HG02840 (cell line): ENCODE results near the gene MIEF1.

Experiments
- ATAC-seq: cut with Tn5 transposase; IDR thresholded peaks from one replicate; pipeline ENCODE4 v1.9.1; 2021; ENCODE audit warnings: mild to moderate bottlenecking, moderate library complexity, moderate number of reproducible peaks; ENCODE audit not compliant: unreplicated experiment, low FRiP score

Gene MIEF1

DNA sequence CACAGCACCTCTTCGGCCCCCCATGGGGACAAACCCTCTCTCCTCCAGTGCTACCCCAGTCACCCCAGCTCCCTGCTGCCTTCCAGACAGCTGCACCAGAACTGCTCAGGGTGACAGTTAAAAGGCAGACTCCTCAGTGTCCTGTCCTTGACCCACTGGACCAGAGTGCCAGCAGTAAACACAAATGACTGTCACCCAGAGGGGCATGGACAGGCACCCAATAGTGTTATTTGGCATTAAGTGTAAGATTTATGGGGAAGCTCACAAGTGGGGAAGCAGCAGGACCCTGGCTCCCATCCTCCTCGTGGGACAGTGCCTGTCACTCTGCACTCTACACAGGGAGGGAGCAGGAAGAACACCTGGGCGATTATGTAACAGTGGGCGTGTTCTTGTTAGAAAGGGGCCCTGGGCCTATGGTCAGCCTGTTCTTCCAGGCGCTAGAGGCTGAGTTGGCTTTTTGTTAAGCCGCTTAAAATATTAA is 25.4 kb downstream of the MIEF1 start:
- no peak for ATAC-seq

DNA sequence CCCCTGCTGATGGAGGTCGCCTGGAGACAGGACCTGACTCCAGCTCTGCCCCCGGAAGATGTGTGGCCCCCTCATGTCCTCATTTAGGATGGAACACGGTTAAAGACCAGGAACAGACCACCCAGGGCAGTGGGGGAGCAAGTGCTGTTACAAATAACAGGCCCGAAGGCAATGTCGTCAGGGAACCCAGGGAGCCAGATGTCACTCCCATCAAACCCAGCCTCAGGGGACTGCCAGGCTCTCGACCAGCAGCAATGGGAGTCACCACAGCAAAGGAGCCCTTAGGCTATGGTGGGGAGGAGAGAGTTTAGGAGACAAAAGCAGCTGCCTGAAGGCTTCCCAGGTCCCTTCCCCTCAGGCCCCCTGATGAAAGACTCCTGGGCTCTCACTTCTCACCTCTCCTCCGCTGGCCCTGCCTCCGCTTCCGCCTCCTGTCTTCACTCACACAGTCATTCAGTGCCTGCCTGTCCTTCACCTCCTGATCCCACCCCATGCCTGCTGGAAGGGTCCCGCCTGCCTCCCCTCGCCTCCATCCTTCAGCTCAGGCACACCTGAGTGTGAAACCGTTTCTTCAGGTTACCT is 26.1 kb downstream of the MIEF1 start:
- ATAC-seq: no peak

DNA sequence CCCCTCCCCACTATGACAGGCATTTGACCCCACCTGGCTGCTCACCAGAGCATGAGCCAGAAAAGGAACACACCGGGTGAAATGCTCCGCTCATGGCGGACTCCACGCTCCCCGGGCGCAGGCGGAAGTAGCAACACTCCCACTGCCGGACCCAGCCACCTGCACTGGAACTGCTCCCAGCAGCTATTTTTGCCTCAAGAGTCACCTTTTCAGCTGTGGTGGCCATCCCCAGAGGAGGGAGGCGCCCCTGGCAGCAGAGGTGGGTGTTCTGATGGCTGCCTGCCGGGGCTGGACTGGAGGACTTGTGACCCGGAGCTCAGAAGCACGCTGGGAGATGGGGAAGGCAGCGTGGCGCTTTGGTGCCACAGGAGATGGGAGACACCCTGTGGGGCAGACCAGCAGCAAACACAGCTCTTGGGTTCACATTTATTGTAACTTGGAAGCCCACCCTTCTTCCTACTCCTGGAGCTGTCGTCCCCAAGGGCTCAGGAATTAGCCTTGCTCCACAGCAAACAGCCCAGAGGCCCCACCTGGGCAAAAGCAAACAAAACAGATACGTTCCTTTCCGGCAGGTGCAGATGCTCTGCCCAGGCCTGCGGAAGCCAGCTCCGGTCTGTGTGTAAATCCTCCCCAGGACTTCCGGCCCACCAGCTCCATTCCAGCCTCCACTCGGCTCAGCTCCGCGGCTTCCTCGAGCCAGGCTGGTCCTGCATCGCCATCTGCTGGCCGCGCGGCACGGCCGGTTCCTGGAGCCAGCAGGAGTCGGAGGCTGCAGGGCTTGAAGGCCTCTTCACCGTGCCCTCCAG is 26.8 kb downstream of the MIEF1 start:
- peak; percentile 31 for ATAC-seq

DNA sequence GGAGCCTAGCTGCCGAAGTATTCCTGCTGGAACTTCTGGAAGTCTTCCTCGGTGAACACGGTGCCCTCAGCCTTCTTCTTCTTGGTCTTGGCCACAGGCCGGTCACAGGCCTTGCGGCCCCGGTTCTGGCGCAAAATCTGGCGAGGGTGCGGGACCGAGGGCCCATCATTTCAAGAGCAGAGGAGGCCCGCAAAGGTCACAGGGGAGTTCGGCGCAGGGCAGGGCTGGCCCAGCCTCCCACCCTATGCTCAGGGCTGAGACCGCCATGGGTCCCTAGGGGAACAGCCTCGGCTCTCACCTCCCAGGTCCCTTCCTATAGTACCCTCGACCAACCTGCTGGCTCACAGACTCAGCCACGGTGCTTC is 27.4 kb downstream of the MIEF1 start:
- ATAC-seq: no peak

DNA sequence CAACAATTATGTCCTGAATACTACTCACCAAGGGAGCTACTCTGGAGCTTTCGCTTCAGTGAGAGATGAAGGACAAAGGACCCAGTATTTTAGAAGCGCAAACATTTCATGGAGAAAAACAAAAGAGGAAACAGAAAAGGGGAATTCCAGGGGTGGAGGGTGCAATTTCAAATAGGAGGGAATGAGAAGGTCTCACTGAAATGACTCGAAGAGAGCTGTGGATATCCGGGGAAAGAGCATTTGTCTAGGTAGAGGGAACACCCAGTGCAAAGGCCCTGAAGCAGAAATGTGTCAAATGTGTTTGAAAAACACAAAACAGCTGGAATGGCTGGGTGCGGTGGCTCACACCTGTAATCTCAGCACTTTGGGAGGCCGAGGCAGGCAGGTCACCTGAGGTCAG is 28.0 kb downstream of the MIEF1 start:
- ATAC-seq: no peak

DNA sequence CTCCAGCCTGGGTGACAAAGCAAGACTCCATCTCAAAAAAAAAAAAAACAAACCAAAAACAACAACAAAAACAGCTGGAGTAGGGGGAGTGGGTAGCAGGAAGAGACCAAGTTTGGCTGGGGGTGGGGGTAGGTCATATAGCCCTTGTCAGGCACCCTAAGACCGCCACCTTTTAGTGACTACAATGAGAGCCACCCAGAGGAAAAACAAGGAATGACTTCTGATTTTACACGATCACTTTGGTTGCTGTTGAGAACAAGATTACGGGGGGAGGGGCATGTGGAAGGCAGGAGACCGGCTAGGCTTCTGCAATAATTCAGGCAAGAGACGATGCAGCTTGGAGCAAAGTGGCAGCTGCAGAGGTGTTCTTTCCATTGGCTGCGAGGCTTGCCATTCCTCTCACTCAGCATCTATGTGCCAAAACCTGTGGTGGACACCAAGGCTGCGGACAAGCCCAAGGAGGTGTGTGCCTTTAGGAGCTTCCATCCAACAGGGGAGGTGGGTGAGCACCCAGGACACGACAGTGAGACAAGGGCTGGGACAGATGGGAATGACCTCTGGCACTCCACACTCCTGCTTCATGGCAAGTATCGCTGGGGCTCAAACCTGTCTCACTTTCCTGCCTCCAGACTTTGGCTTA is 28.7 kb downstream of the MIEF1 start:
- no peak for ATAC-seq

DNA sequence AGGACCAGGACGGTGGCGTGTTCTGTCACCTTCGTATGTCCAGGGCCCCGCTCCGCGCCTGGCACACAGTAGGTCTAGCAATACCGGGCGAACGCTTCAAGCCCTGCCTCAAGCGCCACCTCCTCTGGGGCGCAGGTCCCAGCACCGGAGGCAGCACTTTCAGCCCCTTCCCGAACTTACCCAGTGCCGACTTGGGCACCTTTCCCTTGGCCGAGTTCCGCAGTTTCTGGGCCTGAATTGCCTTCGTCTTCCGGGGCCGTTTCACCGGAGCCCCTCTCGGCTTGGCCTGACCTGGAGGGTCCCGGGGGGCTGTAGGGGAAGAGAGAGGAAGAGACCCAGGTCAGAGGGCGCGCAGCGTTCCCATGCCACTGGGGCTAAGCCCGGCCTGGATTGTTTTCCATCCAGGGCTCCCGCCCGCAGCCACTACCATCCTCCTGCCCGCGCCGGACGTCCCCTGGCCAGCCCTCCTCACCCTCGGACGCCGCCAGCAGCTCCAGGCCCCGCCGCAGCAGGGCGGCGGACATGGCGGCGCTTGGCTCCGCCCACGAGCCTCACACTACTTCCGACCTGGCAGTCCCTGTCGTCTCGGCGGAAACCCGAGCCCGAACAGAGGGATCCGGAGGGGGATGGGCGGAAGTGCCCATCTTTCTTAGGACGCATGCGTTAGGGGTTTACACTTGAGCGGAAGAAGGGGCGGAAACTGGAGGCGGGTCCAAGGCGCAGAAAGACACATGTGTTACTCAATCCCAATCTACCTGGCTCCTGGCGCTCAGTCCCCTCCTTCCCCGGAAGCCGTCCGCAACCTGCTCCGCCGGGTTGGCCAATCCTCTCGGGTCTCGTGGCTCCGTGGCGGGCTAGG is 30.4 kb downstream of the MIEF1 start, which contains the start of gene RPS19BP1:
TSS of gene RPS19BP1 (minus strand) at position 534 of the 859 bp plus-strand sequence. CDS start at position 524, 10 bp downstream.
- ATAC-seq: peak; percentile 78

DNA sequence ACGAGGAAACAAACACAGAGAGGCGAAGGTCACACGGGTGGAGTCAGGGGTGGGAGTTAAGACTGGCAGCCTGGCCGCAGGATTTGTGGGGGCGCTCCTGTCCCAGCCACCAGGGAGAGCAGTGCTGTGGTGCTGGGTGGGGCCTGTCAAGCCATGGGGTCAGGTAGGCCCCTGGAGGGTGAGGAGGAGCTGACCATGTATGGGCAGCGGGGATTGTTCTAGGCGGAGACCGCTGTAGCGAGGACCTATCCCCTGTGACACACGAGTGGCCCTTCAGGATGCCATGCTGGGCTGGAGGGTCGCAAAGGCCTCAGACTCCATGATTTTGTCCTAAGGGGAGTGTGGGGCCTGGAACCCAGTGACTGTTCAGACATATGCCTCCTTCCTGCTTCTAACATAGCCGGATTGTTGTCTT is 32.0 kb downstream of the MIEF1 start:
- ATAC-seq: no peak

DNA sequence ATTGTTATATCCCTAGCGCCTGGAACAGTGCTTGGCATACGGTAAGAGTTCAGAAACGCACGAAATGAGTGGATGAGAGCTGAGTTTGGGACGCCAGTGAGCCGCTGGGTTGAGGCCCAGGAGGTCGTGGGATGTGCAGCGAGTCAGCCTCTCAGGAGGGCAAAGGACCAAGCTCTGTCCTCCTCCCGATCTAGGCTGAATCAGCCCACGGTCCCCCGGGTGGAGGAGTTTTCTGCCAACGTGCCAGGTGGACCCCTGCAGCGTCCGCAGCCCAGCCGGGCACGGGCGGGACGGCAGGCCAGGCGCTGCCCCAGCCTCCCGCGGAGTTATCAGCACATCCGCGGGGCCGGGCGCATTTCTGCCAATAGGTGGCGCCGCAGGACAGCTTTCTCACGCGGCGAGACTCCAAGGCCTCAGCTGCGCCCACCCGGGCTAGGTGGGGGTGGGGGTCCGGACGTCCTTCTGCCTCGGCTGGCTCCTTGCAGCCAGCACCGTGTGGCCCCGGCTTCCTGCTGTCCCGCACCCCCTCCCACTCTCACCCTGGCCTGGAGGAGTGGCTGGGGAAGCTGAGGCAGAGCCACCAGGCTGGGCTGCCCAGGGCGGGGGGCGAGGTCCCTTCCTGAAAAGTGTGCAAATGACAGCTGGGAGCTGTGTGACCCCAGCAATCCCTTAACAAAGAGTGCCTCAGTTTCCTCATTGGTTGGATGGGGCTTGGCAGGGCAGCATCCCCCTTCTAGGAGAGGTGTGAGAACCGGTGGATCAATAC is 32.7 kb downstream of the MIEF1 start:
- no peak for ATAC-seq

DNA sequence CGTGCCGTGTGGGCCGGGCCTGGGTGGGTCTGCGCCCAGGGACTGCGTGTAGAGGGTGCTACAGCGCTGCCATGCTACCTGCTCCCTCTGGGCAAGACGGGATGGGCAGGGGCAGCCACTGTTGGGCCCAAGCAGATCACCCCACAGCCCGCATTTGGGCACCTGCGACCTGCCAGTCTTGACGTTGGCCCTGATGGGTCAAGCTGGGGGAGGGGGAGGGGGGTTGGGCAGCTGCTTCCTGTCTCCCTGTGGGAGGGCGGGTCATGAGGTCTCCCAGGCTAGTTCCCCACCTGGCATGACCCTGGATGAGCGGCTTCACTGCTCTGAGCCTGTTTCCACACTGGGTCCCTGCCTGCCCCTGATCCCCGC is 33.3 kb downstream of the MIEF1 start:
- no peak for ATAC-seq

DNA sequence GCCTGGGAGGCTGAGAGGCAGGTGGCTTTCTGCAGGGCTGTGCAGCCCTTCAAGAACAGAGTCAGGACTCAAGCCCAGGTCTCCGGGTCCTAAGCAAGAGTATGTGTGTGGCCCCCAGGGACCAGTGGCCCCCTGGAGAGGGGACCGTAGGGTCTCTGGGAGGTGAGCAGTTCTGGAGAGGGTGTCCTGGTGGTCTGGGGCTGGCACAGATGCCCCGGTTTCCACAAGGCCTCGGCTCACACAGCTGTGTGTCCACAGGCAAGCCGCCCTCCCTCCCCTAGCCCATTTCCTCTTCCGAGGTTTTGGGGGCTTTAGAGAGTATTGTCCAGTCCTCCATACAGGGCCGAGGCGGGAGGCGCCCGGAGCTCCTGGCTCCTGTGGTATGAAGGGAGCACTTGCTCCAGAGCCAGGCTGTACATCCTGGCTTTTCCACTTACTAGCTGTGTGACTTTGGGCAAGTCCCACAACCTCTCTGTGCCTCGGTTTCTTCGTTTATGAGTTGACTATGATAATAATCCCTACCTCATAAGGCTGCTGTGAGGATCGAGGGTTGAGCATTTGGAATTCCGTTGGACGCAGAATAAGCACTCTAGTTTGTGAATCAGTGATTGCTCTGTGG is 33.9 kb downstream of the MIEF1 start:
- no peak for ATAC-seq

DNA sequence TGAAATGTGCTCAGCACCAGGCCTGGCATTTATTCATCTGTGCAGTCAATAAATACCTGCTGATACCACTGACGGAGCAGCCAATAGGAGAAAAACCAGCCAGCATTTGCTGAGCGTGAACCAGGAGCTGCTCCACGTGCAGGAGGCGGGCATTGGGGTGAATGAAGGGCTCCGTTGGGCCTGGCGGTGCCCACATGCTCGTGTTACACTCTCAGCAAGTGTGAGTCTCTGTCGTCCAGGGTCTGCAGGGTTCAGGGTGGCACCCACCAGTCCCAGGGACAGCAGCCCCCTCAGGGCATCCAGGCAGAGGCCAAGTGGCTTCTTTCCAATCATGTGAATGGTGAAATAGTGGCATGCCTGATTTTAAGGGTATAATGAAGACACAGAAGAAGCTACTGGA is 34.6 kb downstream of the MIEF1 start:
- no peak for ATAC-seq

DNA sequence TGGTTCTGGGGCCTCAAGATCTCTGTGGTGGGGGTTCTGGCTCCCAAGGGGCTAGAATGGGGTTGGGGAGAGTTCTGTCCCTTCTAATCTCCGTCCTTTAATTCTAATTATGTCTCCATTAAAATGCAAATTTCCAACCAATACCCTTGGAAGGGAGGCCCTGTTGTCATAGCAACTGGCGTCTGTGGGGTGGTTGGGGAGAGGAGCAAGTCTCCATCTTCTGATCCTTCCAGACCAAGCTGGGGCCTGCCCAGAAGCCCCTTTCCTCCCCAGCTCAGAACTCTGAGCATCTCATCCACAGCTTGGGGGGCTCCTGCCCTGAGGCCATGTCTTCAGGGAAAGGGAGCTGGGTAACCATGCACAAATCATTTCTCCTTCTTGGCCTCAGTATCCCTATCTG is 35.9 kb downstream of the MIEF1 start:
- ATAC-seq: no peak

DNA sequence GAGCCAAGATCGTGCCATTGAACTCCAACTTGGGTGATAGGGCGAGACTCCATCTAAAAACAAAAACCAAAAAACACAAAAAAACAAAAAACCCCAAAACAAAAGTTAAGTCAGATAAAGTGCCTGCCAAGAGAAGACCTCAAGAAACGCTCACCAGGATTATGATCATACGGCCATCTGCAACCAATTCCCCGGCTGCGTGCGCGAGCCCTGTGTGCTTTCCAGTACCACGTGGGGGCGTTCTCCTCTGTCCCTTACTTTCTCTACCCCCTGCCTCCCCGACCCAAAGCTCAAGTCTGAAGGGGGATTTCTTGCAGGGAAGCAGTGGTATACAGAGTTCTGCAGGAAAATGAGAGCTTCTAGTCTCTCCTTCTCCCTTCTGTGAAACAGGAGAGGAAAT is 41.0 kb downstream of the MIEF1 start:
- no peak for ATAC-seq

DNA sequence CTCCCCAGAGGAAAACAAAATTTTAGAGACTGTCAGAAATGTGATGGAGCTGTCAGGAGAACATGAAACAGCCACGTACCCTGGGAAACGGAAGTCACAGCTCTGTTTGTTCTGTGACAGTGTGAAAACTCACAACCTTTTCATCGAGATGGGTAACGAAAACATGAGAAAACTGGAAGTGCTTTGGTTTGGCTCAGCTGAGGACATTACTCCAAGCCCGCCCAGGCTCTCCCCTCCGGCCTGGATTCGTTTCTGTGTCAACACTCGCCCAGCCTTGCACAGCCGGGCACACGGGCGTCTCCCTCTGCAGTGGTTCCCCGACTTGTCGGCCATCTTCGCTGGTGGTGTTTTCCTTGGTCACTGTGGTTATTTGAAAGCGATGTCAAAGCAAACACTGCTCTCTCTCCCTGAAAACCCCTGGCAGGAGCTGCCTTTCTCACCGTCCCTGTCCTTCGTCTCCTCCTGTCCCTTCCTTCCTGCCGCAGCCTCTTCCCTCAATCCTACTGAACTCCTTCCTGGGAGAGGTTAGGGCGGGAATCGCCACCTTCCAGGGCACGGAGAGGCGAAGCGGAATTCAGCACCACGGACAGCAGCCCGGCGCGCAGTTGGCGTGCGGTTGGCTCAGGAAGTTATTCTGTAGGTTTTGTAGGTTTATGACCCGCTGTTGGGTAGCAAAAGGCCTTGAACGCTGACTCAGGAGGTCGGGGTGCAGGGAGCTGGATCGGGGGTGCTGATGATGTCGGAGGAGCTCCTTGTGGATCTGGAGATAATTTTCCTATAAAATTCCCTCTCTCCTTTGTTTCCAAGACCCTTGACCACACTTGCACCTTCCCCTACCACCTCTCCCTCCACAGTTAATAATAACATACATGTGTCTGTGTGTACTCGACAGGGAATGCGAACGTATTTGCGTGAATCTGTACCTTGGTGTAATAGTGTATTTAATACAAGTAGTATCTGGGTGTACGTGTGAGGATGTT is 43.6 kb downstream of the MIEF1 start:
- ATAC-seq: no peak

DNA sequence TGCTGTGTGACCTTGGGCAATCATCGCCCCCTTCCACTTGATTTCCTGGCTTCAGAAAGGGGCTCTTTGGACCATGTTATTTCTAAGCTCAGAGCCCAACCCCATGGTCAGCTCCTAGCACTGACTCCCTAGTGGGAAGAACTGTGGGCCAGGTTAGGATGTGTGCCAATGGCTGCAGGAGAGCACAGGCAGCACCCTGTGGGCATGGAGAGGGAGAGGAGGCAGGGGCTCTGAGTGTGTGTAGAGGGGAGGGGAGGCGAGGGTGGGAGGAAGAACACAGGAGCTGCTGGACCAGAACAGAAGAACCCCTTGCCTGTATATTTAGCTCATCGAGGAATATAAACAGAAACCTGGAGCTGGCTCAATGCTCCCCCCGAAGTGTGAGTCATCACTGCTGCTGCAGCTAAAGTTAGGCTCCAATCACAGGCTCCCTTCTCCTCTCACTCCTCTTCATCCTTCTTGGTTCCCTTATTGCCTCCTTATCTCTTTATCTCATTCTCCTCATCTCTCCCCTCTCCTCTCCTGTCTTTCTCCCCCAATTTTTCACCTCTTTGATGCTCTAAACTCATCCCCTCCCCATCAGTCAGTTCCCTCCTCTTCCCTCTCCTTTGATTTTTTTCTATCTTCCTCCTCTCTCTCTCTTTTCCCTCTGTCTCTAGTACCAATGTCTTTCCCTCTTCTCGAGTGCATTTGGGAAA is 44.9 kb downstream of the MIEF1 start:
- no peak for ATAC-seq

DNA sequence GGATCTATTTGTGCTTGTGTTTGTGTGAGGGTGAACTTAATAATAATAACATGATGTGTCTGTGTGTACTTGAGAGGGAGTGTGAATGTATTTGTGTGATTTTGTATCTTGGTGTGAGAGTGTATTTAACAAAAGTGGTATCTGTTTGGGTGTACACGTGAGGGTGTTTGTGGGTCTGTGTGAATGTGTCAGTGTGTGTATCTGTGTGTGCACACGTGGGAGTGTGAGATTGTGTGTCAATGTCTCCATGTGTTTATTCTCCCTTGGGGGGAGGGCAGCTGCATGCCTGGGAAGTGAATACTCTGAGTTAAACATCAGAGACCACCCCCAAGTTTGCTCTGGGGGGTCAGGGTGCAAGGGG is 45.5 kb downstream of the MIEF1 start:
- ATAC-seq: no peak

DNA sequence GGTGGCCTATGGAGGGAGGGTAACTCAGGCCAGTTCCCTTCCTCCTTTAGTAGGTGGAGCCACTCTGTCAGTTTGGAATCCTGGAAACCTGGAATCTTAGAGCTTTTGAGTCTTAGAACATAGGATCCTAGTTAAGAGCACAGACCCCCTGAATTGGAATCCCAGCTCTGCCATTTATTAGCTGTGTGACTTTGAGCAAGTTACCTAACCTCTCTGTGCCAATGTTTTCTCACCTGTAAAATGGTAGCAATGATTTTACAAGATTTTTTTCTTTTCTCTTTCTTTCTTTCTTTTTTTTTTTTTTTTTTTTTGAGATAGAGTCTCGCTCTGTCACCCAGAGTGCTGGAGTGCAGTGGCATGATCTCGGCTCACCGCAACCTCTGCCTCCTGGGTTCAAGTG is 51.3 kb downstream of the MIEF1 start:
- no peak for ATAC-seq
